ENCODE results near the gene TENM3.

The TENM3 gene

GRCh38 chr4:182277377-182277776 is 34.2 kb downstream of the TENM3 start:
- H3K4me3 ChIP-seq (ENCODE audit: low read depth, low read length): no peak overlapping the region
- DNase-seq (ENCODE audit: low read depth): no peak
- TF ChIP-seq MAX (IDR thresholded peaks at IDR 0.05; ENCODE audit: low read depth, low read length): no peak
- no peak for TF ChIP-seq CTCF (IDR thresholded peaks at IDR 0.05; ENCODE audit: low read depth, low read length)
- TF ChIP-seq POLR2A (IDR thresholded peaks at IDR 0.05; ENCODE audit: extremely low read depth, insufficient read length): no peak
- TF ChIP-seq MYC (IDR thresholded peaks at IDR 0.05; ENCODE audit: low read depth, low read length): no peak

GRCh38 chr4:182278729-182279128 is 35.5 kb downstream of the TENM3 start:
- no peak overlapping the region for H3K4me3 ChIP-seq (ENCODE audit: low read depth, low read length)
- TF ChIP-seq POLR2A (IDR thresholded peaks at IDR 0.05; ENCODE audit: extremely low read depth, insufficient read length) (no peak), CTCF (IDR thresholded peaks at IDR 0.05; ENCODE audit: low read depth, low read length) (no peak), MAX (IDR thresholded peaks at IDR 0.05; ENCODE audit: low read depth, low read length) (no peak), MYC (IDR thresholded peaks at IDR 0.05; ENCODE audit: low read depth, low read length) (no peak)
- DNase-seq (ENCODE audit: low read depth): no peak

- TF ChIP-seq MYC (IDR thresholded peaks at IDR 0.05; ENCODE audit: low read depth, low read length) (no peak), CTCF (IDR thresholded peaks at IDR 0.05; ENCODE audit: low read depth, low read length) (no peak), POLR2A (IDR thresholded peaks at IDR 0.05; ENCODE audit: extremely low read depth, insufficient read length) (no peak), MAX (IDR thresholded peaks at IDR 0.05; ENCODE audit: low read depth, low read length) (no peak)
- H3K4me3 ChIP-seq (ENCODE audit: low read depth, low read length): no peak overlapping the region
- no peak for DNase-seq (ENCODE audit: low read depth)
These were observed 37.4 kb downstream of the TENM3 start for GRCh38 chr4:182280436-182281111.

- H3K4me3 ChIP-seq (ENCODE audit: low read depth, low read length): no peak overlapping the region
- TF ChIP-seq POLR2A (IDR thresholded peaks at IDR 0.05; ENCODE audit: extremely low read depth, insufficient read length) (no peak), CTCF (IDR thresholded peaks at IDR 0.05; ENCODE audit: low read depth, low read length) (no peak), MAX (IDR thresholded peaks at IDR 0.05; ENCODE audit: low read depth, low read length) (no peak), MYC (IDR thresholded peaks at IDR 0.05; ENCODE audit: low read depth, low read length) (no peak)
- DNase-seq (ENCODE audit: low read depth): no peak
These were observed 42.8 kb downstream of the TENM3 start for GRCh38 chr4:182286035-182286434.

GRCh38 chr4:182286931-182287330 is 43.7 kb downstream of the TENM3 start:
- no peak for TF ChIP-seq POLR2A (IDR thresholded peaks at IDR 0.05; ENCODE audit: extremely low read depth, insufficient read length)
- no peak for TF ChIP-seq CTCF (IDR thresholded peaks at IDR 0.05; ENCODE audit: low read depth, low read length)
- no peak for TF ChIP-seq MAX (IDR thresholded peaks at IDR 0.05; ENCODE audit: low read depth, low read length)
- no peak for TF ChIP-seq MYC (IDR thresholded peaks at IDR 0.05; ENCODE audit: low read depth, low read length)
- no peak for DNase-seq (ENCODE audit: low read depth)
- H3K4me3 ChIP-seq (ENCODE audit: low read depth, low read length): no peak overlapping the region
